HAP-1 (cell line): ENCODE results near the gene IFT88.

Experiments
- DNase-seq, 2 experiments: peaks; one replicate each; pipeline ENCODE4 v3.0.0-alpha.2; 2016 to 2020; ENCODE audit warnings: low spot score in 2 of 2
- H3K27me3 ChIP-seq: fragments of 250-450 bp; sonication (Bioruptor Pico); 2 replicates; pipeline ENCODE4 v1.5.1; 2020; ENCODE audit warnings: low read depth, mild to moderate bottlenecking, moderate library complexity
- H3K36me3 ChIP-seq: fragments of 250-450 bp; sonication (Bioruptor Pico); replicated peaks from 2 replicates; pipeline ENCODE4 v1.5.1; 2020; ENCODE audit warnings: mild to moderate bottlenecking
- H3K4me1 ChIP-seq: fragments of 250-450 bp; sonication (Bioruptor Pico); 2 replicates; pipeline ENCODE4 v1.5.1; 2020; ENCODE audit warnings: mild to moderate bottlenecking
- H3K4me3 ChIP-seq: fragments of 250-450 bp; sonication (Bioruptor Pico); 2 replicates; pipeline ENCODE4 v1.5.1; 2020; ENCODE audit warnings: mild to moderate bottlenecking, moderate library complexity
- H3K9me3 ChIP-seq: fragments of 250-450 bp; sonication (Bioruptor Pico); 2 replicates; pipeline ENCODE4 v1.5.1; 2020; ENCODE audit warnings: mild to moderate bottlenecking, moderate library complexity
- in situ Hi-C: fragments of 300-500 bp; cut with MboI; formaldehyde crosslinking; loops from 3 replicates; pipeline ENCODE4 v1.14.3; 2020; ENCODE audit warnings: low sequenced_read_pairs, inconsistent platforms, mixed read lengths

Gene IFT88

DNA sequence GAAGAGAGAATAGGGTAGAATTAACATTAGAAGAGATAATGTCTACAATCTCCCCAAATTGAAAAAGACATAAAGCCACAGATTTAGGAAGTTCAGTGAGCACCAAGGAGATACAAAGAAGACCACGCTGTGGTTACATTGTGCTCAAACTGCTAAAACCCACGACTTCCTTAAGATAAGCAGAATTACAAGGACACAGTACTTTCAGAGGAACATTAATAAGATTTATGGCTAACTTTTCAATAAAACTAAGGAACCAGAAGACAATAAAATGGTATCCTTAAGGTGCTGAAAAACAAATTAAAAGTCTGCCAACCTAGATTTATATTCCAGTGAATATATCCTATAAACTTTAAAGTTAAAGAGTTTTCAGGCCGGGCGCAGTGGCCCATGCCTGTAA lies 129.1 kb downstream of the IFT88 start:
- in situ Hi-C loops: no loop called here
- Histone ChIP-seq H3K4me3 (no peak overlapping the region), H3K27me3 (peaks cover 2% of the 10 kb centered on the region; the same call in 1 of the 2 replicates), H3K4me1 (peaks cover 17% of the 10 kb centered on the region), H3K9me3 (no peaks in the 10 kb centered on the region), H3K36me3 (no peaks in the 10 kb centered on the region)
- DNase-seq: peak in 1 of 2 experiments; percentile 80

DNA sequence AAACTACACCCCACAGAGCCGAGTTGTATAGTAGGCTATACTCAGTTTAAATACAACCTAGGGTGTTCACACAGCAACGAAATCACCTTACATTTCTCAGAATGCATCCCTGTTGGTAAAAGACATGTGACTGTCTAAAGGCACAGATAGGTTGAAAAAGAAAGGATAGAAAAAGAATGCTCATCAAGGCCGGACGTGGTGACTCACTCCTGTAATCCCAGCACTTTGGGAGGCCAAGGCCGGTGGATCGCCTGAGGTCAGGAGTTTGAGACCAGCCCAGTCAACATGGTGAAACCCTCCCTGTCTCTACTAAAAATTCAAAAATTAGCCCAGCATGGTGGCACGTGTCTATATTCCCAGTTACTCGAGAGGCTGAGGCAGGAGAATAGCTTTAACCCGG lies 132.8 kb downstream of the IFT88 start:
- no peaks in the 10 kb centered on the region for H3K36me3 ChIP-seq
- no peak for DNase-seq
- H3K4me3 ChIP-seq: no peak overlapping the region
- peaks cover 2% of the 10 kb centered on the region; the same call in 1 of the 2 replicates for H3K27me3 ChIP-seq
- no peaks in the 10 kb centered on the region for H3K9me3 ChIP-seq
- peaks cover 22% of the 10 kb centered on the region for H3K4me1 ChIP-seq
- in situ Hi-C loops: no loop called here

DNA sequence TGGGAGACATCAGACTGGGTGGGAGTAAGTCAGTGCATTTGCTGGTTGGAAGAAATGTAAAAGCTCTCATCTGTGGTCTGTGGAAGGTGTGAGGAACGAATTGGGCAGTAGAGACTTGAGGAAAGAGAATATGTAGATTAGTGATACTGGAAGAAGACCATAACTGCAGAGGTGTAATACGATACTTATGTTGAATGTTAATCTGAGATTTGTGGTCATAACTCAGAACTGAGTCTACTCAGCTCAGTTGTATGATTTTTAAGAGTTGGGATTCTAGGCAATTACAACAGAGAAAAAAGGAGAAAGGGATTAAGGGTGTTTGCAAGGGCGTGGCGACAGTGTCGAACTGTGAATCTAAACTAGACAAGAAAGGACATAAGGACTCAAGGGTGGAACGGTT lies 133.3 kb downstream of the IFT88 start:
- H3K36me3 ChIP-seq: no peaks in the 10 kb centered on the region
- H3K27me3 ChIP-seq: peaks cover 2% of the 10 kb centered on the region; the same call in 1 of the 2 replicates
- peaks cover 22% of the 10 kb centered on the region for H3K4me1 ChIP-seq
- no peak overlapping the region for H3K4me3 ChIP-seq
- DNase-seq: peak; percentile 46 to 54
- in situ Hi-C loops: no loop called here
- no peaks in the 10 kb centered on the region for H3K9me3 ChIP-seq

DNA sequence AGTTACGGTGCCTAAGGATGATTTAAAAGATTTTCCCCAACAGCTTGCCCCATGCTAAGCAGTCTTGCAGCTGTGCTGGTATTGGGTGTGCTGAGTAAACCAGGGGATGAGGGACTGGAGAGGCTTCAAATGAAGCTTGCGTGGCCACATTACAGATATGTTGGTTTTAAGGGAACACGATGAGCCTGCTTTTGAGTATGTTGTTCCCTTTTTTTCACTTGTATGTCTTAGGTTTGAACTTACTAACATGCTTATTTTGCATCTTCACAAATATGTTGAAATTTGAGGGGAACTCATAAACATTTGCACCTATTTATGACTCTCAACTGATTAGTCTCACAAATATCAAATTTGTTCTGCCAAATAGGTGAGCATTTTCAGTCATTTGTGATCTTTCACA lies 134.5 kb downstream of the IFT88 start:
- H3K27me3 ChIP-seq: peaks cover 2% of the 10 kb centered on the region; the same call in 1 of the 2 replicates
- H3K36me3 ChIP-seq: no peaks in the 10 kb centered on the region
- no peaks in the 10 kb centered on the region for H3K9me3 ChIP-seq
- no peak overlapping the region for H3K4me3 ChIP-seq
- peaks cover 22% of the 10 kb centered on the region for H3K4me1 ChIP-seq
- DNase-seq: no peak
- in situ Hi-C loops: no loop called here

DNA sequence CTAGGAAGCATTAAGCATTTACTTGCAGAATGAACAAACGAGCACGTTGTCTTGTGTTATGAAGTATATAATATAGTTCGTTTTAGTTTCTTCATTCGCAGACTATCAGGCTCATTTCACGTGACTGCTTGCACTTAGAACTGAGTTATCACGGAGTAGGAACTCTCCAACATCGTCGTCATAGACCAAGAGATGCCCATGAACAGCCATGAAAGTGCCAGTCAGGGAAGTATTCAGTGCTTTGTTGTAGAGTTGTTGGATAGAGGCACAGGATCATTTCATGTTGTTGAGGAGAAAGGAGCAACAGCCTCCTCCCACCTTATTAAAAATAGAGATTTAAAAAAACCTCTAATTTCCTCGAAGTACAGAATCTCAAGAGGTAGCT lies 135.6 kb downstream of the IFT88 start:
- no peak for DNase-seq
- Histone ChIP-seq H3K4me3 (peak overlapping the region; percentile 52), H3K9me3 (no peaks in the 10 kb centered on the region), H3K36me3 (no peaks in the 10 kb centered on the region), H3K27me3 (peaks cover 2% of the 10 kb centered on the region; the same call in 1 of the 2 replicates), H3K4me1 (peaks cover 22% of the 10 kb centered on the region)
- in situ Hi-C loops: no loop called here

DNA sequence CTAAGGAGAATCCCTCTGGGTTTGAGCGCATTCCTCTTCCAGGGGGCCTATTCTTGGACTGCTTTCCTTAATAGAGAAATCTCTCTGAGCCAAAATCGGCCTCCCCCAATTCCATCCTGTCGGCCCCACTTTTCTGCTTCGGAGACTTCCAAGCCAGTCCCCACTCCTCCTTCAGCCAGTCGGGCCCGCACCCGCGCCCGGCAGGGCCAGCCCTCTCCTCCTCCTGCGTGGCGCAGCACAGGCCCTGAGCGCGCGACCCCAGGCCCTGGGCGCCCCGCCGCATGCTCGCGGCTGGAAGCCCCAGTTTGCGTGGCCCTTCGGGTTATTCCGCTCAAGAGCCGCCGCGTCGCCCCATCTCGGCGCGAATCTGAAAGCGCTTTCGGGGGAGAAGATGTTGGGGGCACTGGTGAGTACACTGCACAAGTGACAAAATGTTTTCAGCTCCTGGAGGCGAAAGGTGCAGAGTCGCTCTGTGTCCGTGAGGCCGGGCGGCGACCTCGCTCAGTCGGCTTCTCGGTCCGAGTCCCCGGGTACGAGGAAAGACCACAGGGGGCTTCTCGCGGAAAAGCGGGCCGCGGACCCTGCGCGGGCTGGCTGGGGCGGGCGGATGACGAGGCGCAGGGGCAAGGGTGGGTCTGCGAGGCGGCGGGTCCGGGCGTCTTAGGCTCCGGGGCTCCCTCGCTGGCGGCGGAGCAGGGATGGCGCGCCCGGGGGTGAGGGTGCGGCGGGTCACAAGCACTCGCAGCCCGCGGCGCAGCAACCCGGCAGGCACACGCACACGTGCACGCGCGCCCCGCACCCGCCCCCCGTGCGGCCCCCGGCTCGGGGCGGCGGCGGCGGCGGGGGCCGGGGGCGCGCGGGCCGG lies 136.2 kb downstream of the IFT88 start, which contains the start of gene IL17D:
TSS of gene IL17D (plus strand) at position 785 of the 865 bp plus-strand sequence. CDS start 303 bp downstream, outside the sequence.
- peak in 1 of 2 experiments; percentile 58 for DNase-seq
- no peaks in the 10 kb centered on the region for H3K36me3 ChIP-seq
- in situ Hi-C loops: no loop called here
- H3K4me1 ChIP-seq: peaks cover 22% of the 10 kb centered on the region
- peaks cover 2% of the 10 kb centered on the region; the same call in 1 of the 2 replicates for H3K27me3 ChIP-seq
- peak within 1 kb of the TSS; percentile 52 for H3K4me3 ChIP-seq
- H3K9me3 ChIP-seq: no peaks in the 10 kb centered on the region

DNA sequence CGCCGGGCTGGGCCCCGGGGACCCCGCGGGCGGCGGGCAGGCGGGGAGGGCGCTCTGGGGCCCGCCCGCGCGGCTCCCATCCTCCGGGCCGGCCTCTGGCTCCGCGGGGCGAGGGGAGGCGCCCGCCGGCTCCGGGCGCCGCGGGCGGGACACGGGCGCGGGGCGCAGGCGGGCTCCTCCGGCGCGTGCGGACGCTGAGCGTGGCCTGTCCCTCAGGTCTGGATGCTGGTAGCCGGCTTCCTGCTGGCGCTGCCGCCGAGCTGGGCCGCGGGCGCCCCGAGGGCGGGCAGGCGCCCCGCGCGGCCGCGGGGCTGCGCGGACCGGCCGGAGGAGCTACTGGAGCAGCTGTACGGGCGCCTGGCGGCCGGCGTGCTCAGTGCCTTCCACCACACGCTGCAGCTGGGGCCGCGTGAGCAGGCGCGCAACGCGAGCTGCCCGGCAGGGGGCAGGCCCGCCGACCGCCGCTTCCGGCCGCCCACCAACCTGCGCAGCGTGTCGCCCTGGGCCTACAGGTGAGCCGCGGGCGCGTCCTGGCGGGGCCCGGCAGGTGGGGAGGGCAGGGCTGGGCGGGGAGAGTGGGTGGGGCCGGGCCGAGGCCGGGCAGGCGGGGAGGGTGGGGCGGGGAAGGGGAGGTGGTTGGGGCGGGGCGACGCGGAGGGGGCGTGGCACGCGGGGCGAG lies 137.0 kb downstream of the IFT88 start:
- in situ Hi-C loops: no loop called here
- Histone ChIP-seq H3K4me3 (no peak overlapping the region; the same call in 1 of the 2 replicates), H3K36me3 (no peaks in the 10 kb centered on the region), H3K9me3 (no peaks in the 10 kb centered on the region), H3K4me1 (peaks cover 22% of the 10 kb centered on the region), H3K27me3 (no peaks in the 10 kb centered on the region)
- peak; percentile 55 to 82 for DNase-seq

DNA sequence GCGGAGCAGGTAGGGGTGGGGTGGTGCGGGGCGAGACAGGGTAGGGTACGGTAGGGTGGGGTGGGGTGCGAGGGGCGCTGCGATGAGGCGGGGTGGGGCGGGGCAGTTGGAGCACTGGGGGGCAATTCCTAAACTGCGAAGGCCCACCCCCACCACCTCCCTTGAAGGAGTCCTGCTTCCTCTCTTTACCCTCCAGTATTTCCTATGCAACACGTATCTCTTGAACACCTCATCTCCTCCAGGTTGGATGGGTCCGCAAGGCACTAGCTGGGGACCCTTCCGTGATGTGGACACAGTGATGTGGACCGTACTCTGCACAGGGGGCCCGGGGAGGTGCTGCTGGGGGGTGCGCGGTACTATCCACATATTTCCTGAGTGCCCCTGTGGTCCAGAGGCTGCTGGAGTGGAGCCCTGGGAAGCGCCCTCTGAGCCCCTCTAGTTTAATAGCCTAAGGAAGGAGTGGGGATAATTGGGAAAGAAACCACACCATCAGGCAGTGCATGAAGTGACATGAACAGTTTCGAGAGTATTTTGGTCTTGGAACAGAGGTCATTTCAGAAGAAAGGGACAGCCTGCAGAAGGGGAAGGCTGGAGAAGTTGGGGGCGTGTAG lies 137.6 kb downstream of the IFT88 start:
- H3K4me1 ChIP-seq: peaks cover 22% of the 10 kb centered on the region
- no peaks in the 10 kb centered on the region for H3K27me3 ChIP-seq
- no peak for DNase-seq
- in situ Hi-C loops: no loop called here
- no peaks in the 10 kb centered on the region for H3K36me3 ChIP-seq
- no peaks in the 10 kb centered on the region for H3K9me3 ChIP-seq
- no peak overlapping the region for H3K4me3 ChIP-seq

DNA sequence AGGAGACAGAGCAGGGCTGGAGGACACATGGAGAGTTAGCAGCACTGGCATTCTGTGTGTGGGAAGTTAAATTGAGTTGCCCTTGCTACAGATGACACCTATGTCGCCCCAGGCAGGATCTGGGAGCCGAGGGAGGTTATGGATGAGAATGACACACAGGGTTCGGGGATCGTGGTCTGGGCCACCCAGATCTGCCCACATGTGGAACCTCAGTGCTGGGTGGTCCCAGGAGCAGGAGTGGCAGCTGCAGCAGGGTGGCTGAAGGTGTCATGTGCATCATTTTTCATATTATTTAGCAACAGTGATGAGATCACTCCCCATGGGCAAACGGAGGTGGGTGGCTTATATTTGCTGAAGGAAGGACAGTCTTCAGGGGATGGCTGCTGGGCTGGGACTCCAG lies 139.7 kb downstream of the IFT88 start:
- Histone ChIP-seq H3K36me3 (no peaks in the 10 kb centered on the region), H3K9me3 (no peaks in the 10 kb centered on the region), H3K4me1 (peaks cover 12% of the 10 kb centered on the region), H3K4me3 (no peak overlapping the region), H3K27me3 (no peaks in the 10 kb centered on the region)
- in situ Hi-C loops: no loop called here
- DNase-seq: no peak

DNA sequence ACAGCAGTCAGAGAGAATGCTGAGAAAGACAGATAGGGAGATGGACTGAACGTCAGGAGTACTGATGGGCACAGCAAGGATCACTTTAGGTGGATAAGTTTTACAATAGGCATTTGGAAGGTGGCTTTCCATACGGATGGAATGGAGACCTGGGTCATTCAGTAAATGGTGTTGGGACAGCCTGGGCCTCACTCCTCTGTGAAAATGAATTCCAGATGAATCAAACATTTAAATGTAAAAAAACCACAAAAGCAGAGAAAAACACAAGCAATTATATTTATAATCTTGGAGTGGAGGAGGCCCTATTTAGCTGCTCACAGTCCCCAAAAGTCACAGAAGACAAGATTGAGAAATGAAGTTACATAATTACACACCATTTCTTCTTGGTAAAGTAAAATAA lies 141.3 kb downstream of the IFT88 start:
- in situ Hi-C loops: no loop called here
- H3K4me1 ChIP-seq: peaks cover 5% of the 10 kb centered on the region
- H3K36me3 ChIP-seq: no peaks in the 10 kb centered on the region
- H3K27me3 ChIP-seq: no peaks in the 10 kb centered on the region
- H3K4me3 ChIP-seq: no peak overlapping the region
- no peaks in the 10 kb centered on the region for H3K9me3 ChIP-seq
- DNase-seq: no peak

DNA sequence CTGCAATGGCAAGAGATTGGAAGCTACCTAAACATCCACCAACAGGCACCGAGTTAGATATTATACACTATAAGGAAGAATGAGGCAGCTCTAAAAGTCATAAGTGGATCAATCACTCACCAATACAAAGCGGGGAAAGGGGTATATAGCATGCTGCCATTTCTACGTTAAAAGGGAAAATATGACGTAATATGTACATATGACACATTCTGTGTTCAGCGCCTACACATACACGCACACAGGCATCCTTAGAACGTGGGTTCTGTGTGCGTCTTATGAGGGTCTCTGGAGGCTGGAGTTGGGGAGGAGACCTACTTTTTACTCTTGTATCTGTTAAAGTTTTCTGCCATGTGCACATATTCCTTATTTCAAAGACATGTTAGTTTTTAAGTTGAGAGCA lies 142.4 kb downstream of the IFT88 start:
- peaks cover 8% of the 10 kb centered on the region for H3K4me1 ChIP-seq
- H3K27me3 ChIP-seq: no peaks in the 10 kb centered on the region
- H3K36me3 ChIP-seq: no peaks in the 10 kb centered on the region
- H3K9me3 ChIP-seq: no peaks in the 10 kb centered on the region
- in situ Hi-C loops: no loop called here
- no peak overlapping the region for H3K4me3 ChIP-seq
- no peak for DNase-seq

DNA sequence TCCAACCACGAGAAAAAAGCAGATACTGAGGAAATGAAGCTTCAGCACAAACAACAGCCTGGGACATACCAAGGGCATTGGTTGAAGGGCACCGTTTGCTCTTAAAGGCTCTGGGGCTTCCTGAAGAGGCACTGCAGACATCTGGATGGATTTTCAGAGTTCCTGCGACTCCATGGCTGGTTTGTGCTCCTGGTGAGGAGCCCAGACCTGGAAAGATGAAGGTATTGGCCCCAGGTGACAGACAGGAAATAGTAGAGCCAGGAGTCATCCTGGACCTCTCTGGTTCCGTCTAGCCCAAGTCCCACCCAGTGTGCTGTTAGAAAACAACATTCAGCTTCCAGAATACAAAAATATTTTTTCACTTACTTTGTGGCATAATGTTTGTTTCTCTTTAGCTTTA lies 142.8 kb downstream of the IFT88 start:
- no peaks in the 10 kb centered on the region for H3K9me3 ChIP-seq
- no peak overlapping the region for H3K4me3 ChIP-seq
- in situ Hi-C loops: no loop called here
- no peaks in the 10 kb centered on the region for H3K27me3 ChIP-seq
- no peaks in the 10 kb centered on the region for H3K36me3 ChIP-seq
- peaks cover 8% of the 10 kb centered on the region for H3K4me1 ChIP-seq
- DNase-seq: no peak

DNA sequence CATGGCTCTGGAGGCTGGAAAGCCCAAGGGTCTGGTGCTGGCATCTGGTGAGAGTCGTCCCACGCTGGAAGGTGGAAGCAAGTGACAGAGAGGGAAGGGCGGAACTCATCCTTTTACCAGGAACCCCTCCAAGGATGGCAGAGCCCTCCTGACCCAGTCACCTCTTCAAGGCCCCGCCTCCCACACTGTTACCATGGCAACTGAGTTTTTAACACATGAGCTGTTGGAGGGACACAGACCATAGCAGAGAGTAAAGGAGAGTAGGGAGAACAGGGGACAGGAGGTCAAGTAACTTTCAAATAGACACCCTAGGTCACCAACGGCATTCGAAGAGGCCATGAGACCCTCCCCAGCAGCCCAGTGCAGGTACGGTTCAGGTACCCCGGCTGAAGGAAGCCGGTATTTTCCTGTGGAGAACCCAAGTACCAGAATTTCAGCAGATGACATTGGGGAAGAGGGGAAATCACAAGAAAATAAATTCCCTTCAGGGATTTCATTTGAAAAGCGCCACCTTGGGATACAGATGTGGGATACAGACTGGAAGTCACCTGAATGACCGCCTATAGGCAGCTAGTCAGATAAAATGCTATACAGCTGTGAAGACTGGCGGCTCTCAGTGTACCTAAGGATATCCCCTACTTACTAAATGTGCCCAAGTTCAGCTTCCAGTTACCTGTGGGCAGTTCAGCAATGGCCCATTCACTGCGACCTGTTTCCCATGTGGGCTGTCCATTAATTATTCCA lies 144.5 kb downstream of the IFT88 start:
- no peaks in the 10 kb centered on the region for H3K9me3 ChIP-seq
- DNase-seq: peak in 1 of 2 experiments; percentile 62
- no peaks in the 10 kb centered on the region for H3K27me3 ChIP-seq
- no peaks in the 10 kb centered on the region for H3K36me3 ChIP-seq
- peaks cover 9% of the 10 kb centered on the region for H3K4me1 ChIP-seq
- H3K4me3 ChIP-seq: no peak overlapping the region
- in situ Hi-C loops: no loop called here
